PC-9 (cell line): ENCODE results near the gene CELSR3.

Experiments
- EZH2 ChIP-seq: fragments of 200-600 bp; sonication (generic); IDR thresholded peaks from 2 replicates; pipeline ENCODE4 v1.8.0; 2017; ENCODE audit warnings: antibody characterized with exemption, low read depth
- TF ChIP-seq, protein P1 (sequence below): fragments of 200-600 bp; sonication (generic); conservative IDR thresholded peaks from 2 replicates; pipeline ENCODE4 v1.6.1; 2017; ENCODE audit warnings: mixed run types, antibody characterized with exemption, mild to moderate bottlenecking, moderate library complexity

GRCh38 chr3:48650723-48651122 is 12.0 kb downstream of the CELSR3 start:
- TF ChIP-seq, protein P1, sequence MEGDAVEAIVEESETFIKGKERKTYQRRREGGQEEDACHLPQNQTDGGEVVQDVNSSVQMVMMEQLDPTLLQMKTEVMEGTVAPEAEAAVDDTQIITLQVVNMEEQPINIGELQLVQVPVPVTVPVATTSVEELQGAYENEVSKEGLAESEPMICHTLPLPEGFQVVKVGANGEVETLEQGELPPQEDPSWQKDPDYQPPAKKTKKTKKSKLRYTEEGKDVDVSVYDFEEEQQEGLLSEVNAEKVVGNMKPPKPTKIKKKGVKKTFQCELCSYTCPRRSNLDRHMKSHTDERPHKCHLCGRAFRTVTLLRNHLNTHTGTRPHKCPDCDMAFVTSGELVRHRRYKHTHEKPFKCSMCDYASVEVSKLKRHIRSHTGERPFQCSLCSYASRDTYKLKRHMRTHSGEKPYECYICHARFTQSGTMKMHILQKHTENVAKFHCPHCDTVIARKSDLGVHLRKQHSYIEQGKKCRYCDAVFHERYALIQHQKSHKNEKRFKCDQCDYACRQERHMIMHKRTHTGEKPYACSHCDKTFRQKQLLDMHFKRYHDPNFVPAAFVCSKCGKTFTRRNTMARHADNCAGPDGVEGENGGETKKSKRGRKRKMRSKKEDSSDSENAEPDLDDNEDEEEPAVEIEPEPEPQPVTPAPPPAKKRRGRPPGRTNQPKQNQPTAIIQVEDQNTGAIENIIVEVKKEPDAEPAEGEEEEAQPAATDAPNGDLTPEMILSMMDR = no peak
- no peak for TF ChIP-seq EZH2
